A549 (cell line): ENCODE measurements around the gene NLGN4Y. TPM values are rescaled to one million over a fixed set of nuclear protein-coding genes. Genes with fewer than 3 reads are reported as not detected.

Source experiments
- ATAC-seq, 2 experiments: fragments of 200-7000 bp in 1 of 2; fragments of >200 bp in 1 of 2; cut with Nextera tagmentation in 1 of 2; cut with Tn5 transposase in 1 of 2; 3 replicates each; pipeline versions ENCODE4 v1.8.0 to v1.9.1; 2018 to 2020; ENCODE audit warnings: mild to moderate bottlenecking in 1 of 2, moderate library complexity in 1 of 2
- CTCF ChIA-PET: fragments of 300-600 bp; sonication (Branson Sonifier 250); formaldehyde crosslinking; extraction: SDS; loops from one replicate; lab custom pipeline; 2021; ENCODE audit warnings: antibody characterized with exemption, inconsistent platforms; lab: Yijun Ruan, JAX
- POLR2A ChIA-PET: fragments of 350-600 bp; formaldehyde crosslinking; extraction: SDS; loops from one replicate; lab custom pipeline; 2021; ENCODE audit warnings: antibody characterized with exemption, inconsistent platforms; lab: Yijun Ruan, JAX
- DNase-seq, 2 experiments: peaks; one replicate each; pipeline versions ENCODE4 v3.0.0 to v3.0.0-alpha.2; 2011 to 2016; ENCODE audit warnings: low read depth in 1 of 2, low spot score in 1 of 2
- FAIRE-seq: peaks from 2 replicates; lab custom pipeline; 2011; peaks lifted over from hg19 to GRCh38; lab: Jason Lieb, UNC
- H3K27ac ChIP-seq, 2 experiments: fragments of >200 bp; sonication (Bioruptor Twin); formaldehyde crosslinking; 3 replicates each; pipeline ENCODE4 v1.5.1; 2016 to 2017
- H3K4me1 ChIP-seq: fragments of >200 bp; sonication (Bioruptor Twin); formaldehyde crosslinking; 3 replicates; pipeline ENCODE4 v1.6.1; 2016
- H3K4me2 ChIP-seq: fragments of >200 bp; sonication (Bioruptor Twin); formaldehyde crosslinking; 3 replicates; pipeline ENCODE4 v1.6.1; 2016
- H3K4me3 ChIP-seq: fragments of >200 bp; sonication (Bioruptor Twin); formaldehyde crosslinking; 3 replicates; pipeline ENCODE4 v1.5.1; 2016
- H3K9me3 ChIP-seq: fragments of >200 bp; sonication (Bioruptor Twin); formaldehyde crosslinking; 3 replicates; pipeline ENCODE4 v1.6.1; 2016
- BHLHE40 ChIP-seq: IDR thresholded peaks from 2 replicates; pipeline ENCODE4 v1.6.1; 2012; ENCODE audit warnings: low read depth, low read length, inconsistent platforms
- CBX8 ChIP-seq: fragments of 200-600 bp; sonication (generic); IDR thresholded peaks from 2 replicates; pipeline ENCODE4 v1.6.1; 2016
- CHD2 ChIP-seq: fragments of 150-350 bp; IDR thresholded peaks from 2 replicates; pipeline ENCODE4 v1.6.1; 2014; ENCODE audit warnings: low read length; ENCODE audit not compliant: partially characterized antibody
- EHF ChIP-seq: fragments of 250-450 bp; sonication (Bioruptor Pico); IDR thresholded peaks from 2 replicates; pipeline ENCODE4 v1.5.0; 2020; ENCODE audit warnings: mild to moderate bottlenecking
- EHMT2 ChIP-seq: fragments of 200-600 bp; sonication (generic); IDR thresholded peaks from 2 replicates; pipeline ENCODE4 v1.6.1; 2016; ENCODE audit warnings: antibody characterized with exemption, low read depth, mild to moderate bottlenecking, moderate library complexity
- HDAC2 ChIP-seq: fragments of 200-600 bp; sonication (generic); IDR thresholded peaks from 2 replicates; pipeline ENCODE4 v1.6.1; 2016
- HES2 ChIP-seq: fragments of >200 bp; sonication (Bioruptor Twin); formaldehyde crosslinking; IDR thresholded peaks from 2 replicates; pipeline ENCODE4 v1.6.1; 2016
- HOXB5 ChIP-seq: fragments of 250-450 bp; sonication (Bioruptor Pico); IDR thresholded peaks from 2 replicates; pipeline ENCODE4 v1.5.0; 2020; ENCODE audit warnings: mild to moderate bottlenecking, moderate library complexity
- KDM5A ChIP-seq: fragments of 200-600 bp; sonication (generic); IDR thresholded peaks from 2 replicates; pipeline ENCODE4 v1.6.1; 2016; ENCODE audit warnings: antibody characterized with exemption, mild to moderate bottlenecking
- MAFK ChIP-seq: fragments of 450-650 bp; IDR thresholded peaks from 2 replicates; pipeline ENCODE4 v1.6.1; 2014; ENCODE audit not compliant: partially characterized antibody
- MAZ ChIP-seq: fragments of 150-350 bp; IDR thresholded peaks from 2 replicates; pipeline ENCODE4 v1.6.1; 2014; ENCODE audit warnings: antibody characterized with exemption, low read depth, low read length, borderline replicate concordance
- NFE2L2 ChIP-seq: fragments of 150-350 bp; conservative IDR thresholded peaks from 2 replicates; pipeline ENCODE4 v1.6.1; 2014; ENCODE audit warnings: low read length
- NPAS2 ChIP-seq: fragments of 250-450 bp; sonication (Bioruptor Pico); IDR thresholded peaks from 2 replicates; pipeline ENCODE4 v1.8.0; 2022; ENCODE audit warnings: mild to moderate bottlenecking, moderate library complexity, borderline replicate concordance
- NR3C1 ChIP-seq: fragments of >200 bp; sonication (Bioruptor Twin); formaldehyde crosslinking; IDR thresholded peaks from 3 replicates; pipeline ENCODE4 v1.6.1; 2017
- PHF8 ChIP-seq: fragments of 200-600 bp; sonication (generic); IDR thresholded peaks from 2 replicates; pipeline ENCODE4 v1.6.1; 2016; ENCODE audit warnings: low read depth, mild to moderate bottlenecking, antibody characterized with exemption, moderate library complexity, borderline replicate concordance
- POLR2A ChIP-seq: IDR thresholded peaks from 2 replicates; pipeline ENCODE4 v1.6.1; 2012; ENCODE audit warnings: mild to moderate bottlenecking, low read length
- RFX5 ChIP-seq: fragments of 450-650 bp; IDR thresholded peaks from 2 replicates; pipeline ENCODE4 v1.7.1; 2014; ENCODE audit warnings: antibody characterized with exemption, mild to moderate bottlenecking, moderate library complexity
- SMC3 ChIP-seq: fragments of >200 bp; sonication (Bioruptor Twin); formaldehyde crosslinking; IDR thresholded peaks from 3 replicates; pipeline ENCODE4 v1.6.1; 2018; ENCODE audit warnings: inconsistent platforms
- SREBF2 ChIP-seq: fragments of 450-650 bp; IDR thresholded peaks from 2 replicates; pipeline ENCODE4 v1.6.1; 2014; ENCODE audit warnings: mild to moderate bottlenecking, moderate library complexity
- TFCP2L1 ChIP-seq: fragments of 250-450 bp; sonication (Bioruptor Pico); IDR thresholded peaks from 2 replicates; pipeline ENCODE4 v1.5.0; 2021; ENCODE audit warnings: mild to moderate bottlenecking
- TP53 ChIP-seq: fragments of 250-450 bp; sonication (Bioruptor Pico); IDR thresholded peaks from 2 replicates; pipeline ENCODE4 v1.5.0; 2021; ENCODE audit warnings: mild to moderate bottlenecking, moderate library complexity
- ZC3H11A ChIP-seq: fragments of 450-650 bp; IDR thresholded peaks from 2 replicates; pipeline ENCODE4 v1.6.1; 2014; ENCODE audit warnings: antibody characterized with exemption, mild to moderate bottlenecking
- ZFP36 ChIP-seq: fragments of 450-650 bp; IDR thresholded peaks from 2 replicates; pipeline ENCODE4 v1.6.1; 2014; ENCODE audit warnings: borderline replicate concordance; ENCODE audit not compliant: partially characterized antibody
- ZNF302 ChIP-seq: fragments of 250-450 bp; sonication (Bioruptor Pico); IDR thresholded peaks from 2 replicates; pipeline ENCODE4 v1.9.0; 2021; ENCODE audit warnings: inconsistent platforms, mild to moderate bottlenecking, moderate library complexity
- ZSCAN20 ChIP-seq: fragments of 250-450 bp; sonication (Bioruptor Pico); IDR thresholded peaks from 2 replicates; pipeline ENCODE4 v1.8.0; 2022; ENCODE audit warnings: mild to moderate bottlenecking, moderate library complexity
- WGBS: methylation state at CpG from one replicate; pipeline ENCODE4 v1.1.6; 2017; ENCODE audit errors: missing lambda C conversion rate; 5-methylcytosine and 5-hydroxymethylcytosine counted together
- polyA plus RNA-seq, 4 experiments: library from polyadenylated mRNA; depleted of rRNA in 3 of 4; stranded (reverse); fragments of >200 nt; fragmentation: RNase III in 1 of 4; extraction: RNeasy Plus Mini Kit Qiagen cat#74134 plus additional on column Dnase treatment in 1 of 4; gene quantifications; 2 replicates in 3 of 4; 3 replicates in 1 of 4; pipeline ENCODE4 v1.2.3, GENCODE V29; 2011 to 2017
- TF ChIP-seq, protein P1 (sequence below): IDR thresholded peaks from 2 replicates; pipeline ENCODE4 v1.6.1; 2012
- TF ChIP-seq, protein P2 (sequence below): IDR thresholded peaks from 2 replicates; pipeline ENCODE4 v1.6.1; 2012; ENCODE audit warnings: low read depth, borderline replicate concordance

The NLGN4Y gene
- polyA plus RNA-seq, 2 of the 4 experiments (the other 2 are of a cell fraction): 4.1 to 12.8 TPM

- no peak for TF ChIP-seq ZFP36
- TF ChIP-seq SREBF2: no peak
- TF ChIP-seq MAFK: peak; percentile 34
- H3K9me3 ChIP-seq: no peaks in the 10 kb centered on the region
- WGBS: 86% methylated on average over 2 of the region's 2 CpGs
- POLR2A ChIA-PET: no interaction called here
- no peak overlapping the region for H3K27ac ChIP-seq
- ATAC-seq: no peak
- no peak for FAIRE-seq
- no peak overlapping the region for H3K4me2 ChIP-seq
- no peak overlapping the region for H3K4me3 ChIP-seq
- no peaks in the 10 kb centered on the region for H3K4me1 ChIP-seq
- no peak for DNase-seq
- CTCF ChIA-PET: no interaction called here
These were observed 300.3 kb downstream of the NLGN4Y start for GRCh38 chrY:14824583-14824982.

- Histone ChIP-seq H3K4me1 (no peaks in the 10 kb centered on the region), H3K4me3 (no peak overlapping the region), H3K4me2 (no peak overlapping the region), H3K9me3 (no peaks in the 10 kb centered on the region), H3K27ac (no peak overlapping the region)
- ChIA-PET POLR2A (no interaction called here), CTCF (no interaction called here)
- FAIRE-seq (no peak), DNase-seq (no peak), ATAC-seq (no peak)
- 54% methylated on average over 2 of the region's 2 CpGs for WGBS
- TF ChIP-seq NR3C1: no peak
- TF ChIP-seq, protein P1, sequence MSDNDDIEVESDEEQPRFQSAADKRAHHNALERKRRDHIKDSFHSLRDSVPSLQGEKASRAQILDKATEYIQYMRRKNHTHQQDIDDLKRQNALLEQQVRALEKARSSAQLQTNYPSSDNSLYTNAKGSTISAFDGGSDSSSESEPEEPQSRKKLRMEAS: no peak
- no peak for TF ChIP-seq ZC3H11A
- TF ChIP-seq PHF8: no peak
- TF ChIP-seq TP53 (CRISPR knock-in tag): no peak
- TF ChIP-seq BHLHE40: no peak
- no peak for TF ChIP-seq SREBF2
- TF ChIP-seq NFE2L2: no peak
- no peak for TF ChIP-seq RFX5
- no peak for TF ChIP-seq HOXB5
- no peak for TF ChIP-seq ZNF302
- TF ChIP-seq EHMT2: no peak
- TF ChIP-seq EHF (CRISPR knock-in tag): no peak
- TF ChIP-seq CHD2: no peak
- no peak for TF ChIP-seq CBX8
- TF ChIP-seq ZSCAN20 (CRISPR knock-in tag): no peak
- TF ChIP-seq MAZ: no peak
- TF ChIP-seq ZFP36: no peak
These were observed 301.4 kb downstream of the NLGN4Y start for GRCh38 chrY:14825728-14826127.

GRCh38 chrY:14828531-14828930 is 304.2 kb downstream of the NLGN4Y start:
- H3K9me3 ChIP-seq: no peaks in the 10 kb centered on the region
- CTCF ChIA-PET: no interaction called here
- no peak for TF ChIP-seq PHF8
- TF ChIP-seq TFCP2L1: no peak
- no peak for TF ChIP-seq POLR2A
- TF ChIP-seq, protein P2, sequence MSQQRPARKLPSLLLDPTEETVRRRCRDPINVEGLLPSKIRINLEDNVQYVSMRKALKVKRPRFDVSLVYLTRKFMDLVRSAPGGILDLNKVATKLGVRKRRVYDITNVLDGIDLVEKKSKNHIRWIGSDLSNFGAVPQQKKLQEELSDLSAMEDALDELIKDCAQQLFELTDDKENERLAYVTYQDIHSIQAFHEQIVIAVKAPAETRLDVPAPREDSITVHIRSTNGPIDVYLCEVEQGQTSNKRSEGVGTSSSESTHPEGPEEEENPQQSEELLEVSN: no peak
- no peak for TF ChIP-seq HES2
- no peak for TF ChIP-seq KDM5A
- TF ChIP-seq NPAS2 (CRISPR knock-in tag): no peak
- TF ChIP-seq MAZ: no peak
- no peak for TF ChIP-seq ZSCAN20 (CRISPR knock-in tag)
- no peak for TF ChIP-seq RFX5
- no peak for TF ChIP-seq SMC3
- TF ChIP-seq HDAC2: no peak
- no peak for TF ChIP-seq CBX8
- H3K4me2 ChIP-seq: peak overlapping the region; percentile 14; the same call in 2 of the 3 replicates
- DNase-seq: peak in 1 of 2 experiments; percentile 16
- no peaks in the 10 kb centered on the region for H3K4me1 ChIP-seq
- H3K4me3 ChIP-seq: no peak overlapping the region
- 11% methylated on average over 5 of the region's 5 CpGs for WGBS
- POLR2A ChIA-PET: no interaction called here
- ATAC-seq: no peak
- no peak overlapping the region for H3K27ac ChIP-seq
- FAIRE-seq: no peak
